ENCODE data around the gene MAP2K2. TPM values are rescaled to one million over a fixed set of nuclear protein-coding genes. Genes with fewer than 3 reads are reported as not detected.
"Not testable (repeated sequence)": the region's sequence is repeated elsewhere in the genome, so short reads cannot be mapped to it uniquely, and the experiment has no call there.

The MAP2K2 gene
- total RNA-seq, 2 donors from 2014 or later, result 191 TPM

DNA sequence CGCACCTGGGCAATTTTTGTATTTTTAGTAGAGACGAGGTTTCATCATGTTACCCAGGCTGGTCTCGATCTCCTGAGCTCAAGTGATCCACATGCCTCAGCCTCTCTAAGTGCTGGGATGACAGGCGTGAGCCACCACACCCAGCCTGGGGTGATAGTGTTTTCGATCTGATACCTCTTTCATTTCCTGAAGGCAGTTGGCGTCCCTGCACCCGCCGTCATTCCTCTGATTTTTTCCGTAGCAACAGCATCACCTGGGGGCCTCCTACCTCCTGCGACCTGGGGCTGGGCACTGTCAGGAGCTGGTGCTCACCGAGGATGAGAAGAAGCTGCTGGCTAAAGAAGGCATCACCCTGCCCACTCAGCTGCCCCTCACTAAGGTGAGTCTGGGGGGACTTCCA lies 40.3 kb upstream of the MAP2K2 start:
- Histone ChIP-seq H3K9me3 (ENCODE audit: control insufficient read depth, low read length) (no peaks in the 10 kb centered on the region), H3K4me3 (ENCODE audit: low read length) (no peak overlapping the region), H3K9ac (ENCODE audit: extremely low read depth, low read length, poor library complexity, severe bottlenecking) (no peak overlapping the region), H3K36me3 (ENCODE audit: control insufficient read depth, insufficient read depth, low read length) (no peaks in the 10 kb centered on the region), H3K4me1 (ENCODE audit: control insufficient read depth, insufficient read depth, low read length) (no peaks in the 10 kb centered on the region), H3K27ac (ENCODE audit: low read depth, low read length) (no peak overlapping the region), H3K27me3 (ENCODE audit: control insufficient read depth, insufficient read depth, low read length, poor library complexity, severe bottlenecking) (no peaks in the 10 kb centered on the region)
- DNase-seq, result no peak
- WGBS, 2 experiments (ENCODE audit: insufficient coverage in 1 of 2, insufficient read length in 1 of 2), result 57 to 71% methylated on average over 9 to 11 of the region's 11 CpGs
- no peaks in the 10 kb centered on the region for H3K4me1 Mint-ChIP-seq
- H3K9me3 Mint-ChIP-seq, result no peaks in the 10 kb centered on the region
- TF ChIP-seq, protein P1, sequence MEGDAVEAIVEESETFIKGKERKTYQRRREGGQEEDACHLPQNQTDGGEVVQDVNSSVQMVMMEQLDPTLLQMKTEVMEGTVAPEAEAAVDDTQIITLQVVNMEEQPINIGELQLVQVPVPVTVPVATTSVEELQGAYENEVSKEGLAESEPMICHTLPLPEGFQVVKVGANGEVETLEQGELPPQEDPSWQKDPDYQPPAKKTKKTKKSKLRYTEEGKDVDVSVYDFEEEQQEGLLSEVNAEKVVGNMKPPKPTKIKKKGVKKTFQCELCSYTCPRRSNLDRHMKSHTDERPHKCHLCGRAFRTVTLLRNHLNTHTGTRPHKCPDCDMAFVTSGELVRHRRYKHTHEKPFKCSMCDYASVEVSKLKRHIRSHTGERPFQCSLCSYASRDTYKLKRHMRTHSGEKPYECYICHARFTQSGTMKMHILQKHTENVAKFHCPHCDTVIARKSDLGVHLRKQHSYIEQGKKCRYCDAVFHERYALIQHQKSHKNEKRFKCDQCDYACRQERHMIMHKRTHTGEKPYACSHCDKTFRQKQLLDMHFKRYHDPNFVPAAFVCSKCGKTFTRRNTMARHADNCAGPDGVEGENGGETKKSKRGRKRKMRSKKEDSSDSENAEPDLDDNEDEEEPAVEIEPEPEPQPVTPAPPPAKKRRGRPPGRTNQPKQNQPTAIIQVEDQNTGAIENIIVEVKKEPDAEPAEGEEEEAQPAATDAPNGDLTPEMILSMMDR (conservative IDR thresholded peaks at IDR 0.05), result no peak
- no peak overlapping the region for H3K27ac Mint-ChIP-seq
- peaks cover 27% of the 10 kb centered on the region for H3K27me3 Mint-ChIP-seq (ENCODE audit: insufficient read depth)
- H3K36me3 Mint-ChIP-seq (ENCODE audit: low read depth), result no peaks in the 10 kb centered on the region
- no peak overlapping the region for H3K4me3 Mint-ChIP-seq

DNA sequence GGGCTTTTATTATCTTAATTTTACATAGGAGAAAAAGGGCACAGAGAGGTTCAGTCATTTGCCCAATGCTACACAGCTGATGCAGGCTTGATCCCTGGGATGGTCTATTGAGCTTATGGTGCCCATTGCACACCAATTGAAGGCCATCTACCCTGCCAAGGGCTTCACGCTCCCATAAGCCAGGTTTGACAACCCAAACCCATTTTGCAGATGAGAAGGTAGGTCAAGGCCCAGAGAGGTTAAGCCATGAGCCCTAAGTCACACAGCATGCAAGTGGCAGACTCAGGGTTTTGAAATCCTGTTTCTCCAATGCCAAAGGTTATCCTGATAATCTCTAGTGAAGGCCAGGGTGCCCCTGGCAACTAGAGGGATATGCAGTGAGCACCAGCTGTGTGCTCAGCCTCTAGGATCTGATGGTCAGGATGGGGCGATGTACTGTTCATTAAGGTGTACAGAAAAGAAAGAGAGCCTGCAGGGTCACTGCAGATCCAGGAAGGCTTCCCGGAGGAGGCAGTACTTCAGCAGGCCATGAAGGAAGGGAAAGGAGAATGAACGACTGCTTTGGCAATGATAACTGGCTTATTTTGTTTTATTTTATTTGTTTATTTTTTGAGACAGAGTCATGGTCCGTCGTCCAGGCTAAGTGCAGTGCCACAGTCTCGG lies 37.6 kb upstream of the MAP2K2 start:
- H3K36me3 ChIP-seq (ENCODE audit: control insufficient read depth, insufficient read depth, low read length), result no peaks in the 10 kb centered on the region
- no peaks in the 10 kb centered on the region for H3K36me3 Mint-ChIP-seq (ENCODE audit: low read depth)
- H3K4me1 ChIP-seq (ENCODE audit: control insufficient read depth, insufficient read depth, low read length), result no peaks in the 10 kb centered on the region
- peaks cover 15% of the 10 kb centered on the region for H3K27me3 Mint-ChIP-seq (ENCODE audit: insufficient read depth)
- H3K9ac ChIP-seq (ENCODE audit: extremely low read depth, low read length, poor library complexity, severe bottlenecking), result no peak overlapping the region
- no peak overlapping the region for H3K27ac Mint-ChIP-seq
- TF ChIP-seq, protein P1 (conservative IDR thresholded peaks at IDR 0.05), result no peak
- no peaks in the 10 kb centered on the region for H3K4me1 Mint-ChIP-seq
- H3K4me3 ChIP-seq (ENCODE audit: low read length), result no peak overlapping the region
- no peaks in the 10 kb centered on the region for H3K9me3 ChIP-seq (ENCODE audit: control insufficient read depth, low read length)
- no peak overlapping the region for H3K27ac ChIP-seq (ENCODE audit: low read depth, low read length)
- no peaks in the 10 kb centered on the region for H3K9me3 Mint-ChIP-seq
- H3K4me3 Mint-ChIP-seq, result no peak overlapping the region
- no peak for DNase-seq
- WGBS, 2 experiments (ENCODE audit: insufficient coverage in 1 of 2, insufficient read length in 1 of 2), result 73 to 85% methylated on average over 7 of the region's 7 CpGs
- no peaks in the 10 kb centered on the region for H3K27me3 ChIP-seq (ENCODE audit: control insufficient read depth, insufficient read depth, low read length, poor library complexity, severe bottlenecking)

DNA sequence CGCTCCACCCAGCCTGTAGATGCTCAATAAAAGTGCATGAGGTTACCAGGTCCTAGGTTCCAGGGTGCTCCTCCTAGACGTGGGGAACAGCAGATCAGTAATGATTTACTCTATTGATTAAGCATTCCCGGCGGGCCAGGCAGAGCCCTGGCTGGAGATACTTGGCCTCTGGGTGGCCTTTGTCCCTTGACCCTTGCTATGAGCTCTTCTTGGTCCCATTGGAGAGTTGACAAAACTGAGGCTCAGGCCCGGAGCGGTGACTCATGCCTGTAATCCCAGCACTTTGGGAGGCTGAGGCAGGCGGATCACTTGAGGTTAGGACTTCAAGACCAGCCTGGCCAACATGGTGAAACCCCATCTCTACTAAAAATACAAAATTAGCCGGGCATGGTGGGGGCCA lies 34.0 kb upstream of the MAP2K2 start:
- not testable (repeated sequence) for H3K27ac ChIP-seq (ENCODE audit: low read depth, low read length); H3K9me3 ChIP-seq (ENCODE audit: control insufficient read depth, low read length); H3K27ac Mint-ChIP-seq; H3K27me3 ChIP-seq (ENCODE audit: control insufficient read depth, insufficient read depth, low read length, poor library complexity, severe bottlenecking); DNase-seq; H3K4me3 Mint-ChIP-seq; H3K9me3 Mint-ChIP-seq; H3K4me3 ChIP-seq (ENCODE audit: low read length); H3K9ac ChIP-seq (ENCODE audit: extremely low read depth, low read length, poor library complexity, severe bottlenecking); H3K36me3 Mint-ChIP-seq (ENCODE audit: low read depth); H3K4me1 ChIP-seq (ENCODE audit: control insufficient read depth, insufficient read depth, low read length); H3K36me3 ChIP-seq (ENCODE audit: control insufficient read depth, insufficient read depth, low read length); H3K4me1 Mint-ChIP-seq
- peaks cover 13% of the 10 kb centered on the region for H3K27me3 Mint-ChIP-seq (ENCODE audit: insufficient read depth)
- WGBS, 2 experiments (ENCODE audit: insufficient coverage in 1 of 2, insufficient read length in 1 of 2), result 86 to 92% methylated on average over 7 to 8 of the region's 8 CpGs

DNA sequence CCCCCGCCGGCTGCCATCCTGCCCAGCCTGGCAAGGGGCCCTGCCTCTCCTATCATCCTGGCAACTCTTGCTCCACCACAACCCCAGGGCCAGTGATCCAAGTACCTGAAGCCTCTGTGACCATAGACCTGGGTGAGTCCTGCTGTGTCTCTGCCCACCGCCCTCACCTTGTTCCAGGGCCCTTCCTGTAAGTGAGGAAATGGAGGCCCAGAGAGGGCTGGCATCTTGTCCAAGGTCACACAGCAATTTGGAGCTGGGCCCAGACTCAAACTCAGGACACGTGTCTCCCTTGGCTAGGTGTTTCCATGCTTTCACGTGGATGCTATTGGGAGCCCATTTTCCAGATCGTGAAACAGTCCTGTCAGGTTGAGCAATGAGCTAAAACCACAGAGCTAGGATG lies 33.2 kb upstream of the MAP2K2 start:
- Mint-ChIP-seq H3K4me3 (no peak overlapping the region), H3K9me3 (no peaks in the 10 kb centered on the region), H3K4me1 (no peaks in the 10 kb centered on the region), H3K27ac (no peak overlapping the region), H3K36me3 (ENCODE audit: low read depth) (no peaks in the 10 kb centered on the region), H3K27me3 (ENCODE audit: insufficient read depth) (peaks cover 18% of the 10 kb centered on the region)
- H3K4me1 ChIP-seq (ENCODE audit: control insufficient read depth, insufficient read depth, low read length), result no peaks in the 10 kb centered on the region
- no peak overlapping the region for H3K4me3 ChIP-seq (ENCODE audit: low read length)
- no peak overlapping the region for H3K27ac ChIP-seq (ENCODE audit: low read depth, low read length)
- no peak for DNase-seq
- WGBS, 2 experiments (ENCODE audit: insufficient coverage in 1 of 2, insufficient read length in 1 of 2), result 87 to 90% methylated on average over 5 to 6 of the region's 6 CpGs
- no peaks in the 10 kb centered on the region for H3K27me3 ChIP-seq (ENCODE audit: control insufficient read depth, insufficient read depth, low read length, poor library complexity, severe bottlenecking)
- no peaks in the 10 kb centered on the region for H3K9me3 ChIP-seq (ENCODE audit: control insufficient read depth, low read length)
- TF ChIP-seq, protein P1 (conservative IDR thresholded peaks at IDR 0.05), result no peak
- no peaks in the 10 kb centered on the region for H3K36me3 ChIP-seq (ENCODE audit: control insufficient read depth, insufficient read depth, low read length)
- H3K9ac ChIP-seq (ENCODE audit: extremely low read depth, low read length, poor library complexity, severe bottlenecking), result no peak overlapping the region
